Esophagus muscularis mucosa (tissue), 2 donors: ENCODE results near the gene DOCK11.

Experiments used
- POLR2A ChIP-seq: fragments of 450-650 bp; IDR thresholded peaks from one replicate; pipeline ENCODE4 v1.6.1; 2017; ENCODE audit warnings: antibody characterized with exemption, moderate library complexity, mild to moderate bottlenecking, low read depth
- POLR2AphosphoS5 ChIP-seq, 2 donors: sonication (generic); formaldehyde crosslinking; IDR thresholded peaks; one replicate each; pipeline ENCODE4 v1.6.1; 2017; ENCODE audit warnings: antibody characterized with exemption in 2 of 2

DNA sequence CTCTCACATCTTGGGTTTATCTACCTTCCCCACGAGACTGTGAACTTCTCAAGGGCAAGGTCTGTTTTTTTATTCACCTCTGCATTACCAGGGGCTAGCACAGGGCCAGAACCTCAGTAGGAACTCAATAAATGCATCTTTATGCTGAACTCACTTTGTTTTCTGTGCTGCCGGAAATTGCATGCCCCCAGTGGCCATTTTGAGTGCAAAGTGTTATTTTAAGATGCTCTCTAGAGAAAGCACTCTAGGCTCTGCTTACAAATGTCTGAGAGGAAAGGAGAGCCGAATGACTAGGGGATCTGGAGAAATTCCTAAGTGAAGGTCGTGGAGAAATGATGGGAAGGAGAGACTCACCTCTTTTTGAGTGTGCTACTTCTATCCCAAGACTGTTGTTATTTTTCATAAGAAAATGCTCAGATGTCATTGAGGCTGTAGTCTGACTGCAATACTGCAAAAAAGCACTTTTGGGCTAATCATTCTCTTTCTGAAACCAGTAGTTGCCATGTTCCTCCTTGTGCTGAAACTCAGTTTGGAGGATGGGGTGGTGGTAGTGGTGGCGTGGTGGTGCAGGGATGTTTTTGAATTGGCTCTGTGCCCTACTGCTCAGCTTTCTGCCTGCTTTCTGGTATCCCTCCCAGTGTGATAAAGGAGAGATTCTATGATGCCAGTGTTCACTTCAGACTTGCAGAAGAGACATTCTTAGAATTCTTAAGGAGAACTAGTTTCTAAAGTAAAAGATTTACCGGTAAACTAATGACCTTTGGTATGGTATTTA lies 41.3 kb downstream of the DOCK11 start:
- TF ChIP-seq POLR2AphosphoS5 (IDR thresholded peaks at IDR 0.05) (no peak), POLR2A (no peak)
